Upper lobe of left lung (tissue), 4 donors: ENCODE measurements around the gene ARHGAP42.

ENCODE experiments used
- CTCF ChIP-seq, 6 experiments: fragments of 450-650 bp in 4 of 6; fragments of 200-600 bp in 2 of 6; sonication (generic) in 2 of 6; IDR thresholded peaks; one replicate each; pipeline ENCODE4 v1.5.1; 2016 to 2019; ENCODE audit warnings: antibody characterized with exemption in 6 of 6
- EP300 ChIP-seq, 4 donors: sonication (generic); formaldehyde crosslinking; IDR thresholded peaks; one replicate each; pipeline ENCODE4 v1.5.1; 2017; ENCODE audit warnings: antibody characterized with exemption in 4 of 4, control low read depth in 2 of 4
- POLR2A ChIP-seq, 4 donors: fragments of 450-650 bp; IDR thresholded peaks; one replicate each; pipeline ENCODE4 v1.5.1; 2016 to 2017; ENCODE audit warnings: antibody characterized with exemption in 4 of 4, mild to moderate bottlenecking in 2 of 4

GRCh38 chr11:100741866-100742625 is 55.0 kb downstream of the ARHGAP42 start:
- TF ChIP-seq POLR2A (IDR thresholded peaks at IDR 0.05) (no peak), CTCF (IDR thresholded peaks at IDR 0.05) (no peak), EP300 (IDR thresholded peaks at IDR 0.05) (no peak)
